A549 (cell line): ENCODE measurements around the gene MAPKAPK2.

Source experiments
- CTCF ChIP-seq: fragments of >200 bp; sonication (Bioruptor Twin); formaldehyde crosslinking; IDR thresholded peaks from 3 replicates; pipeline ENCODE4 v1.5.1; 2016
- HDAC2 ChIP-seq: fragments of 200-600 bp; sonication (generic); IDR thresholded peaks from 2 replicates; pipeline ENCODE4 v1.6.1; 2016
- JUN ChIP-seq, 2 experiments: fragments of >200 bp; sonication (Bioruptor Twin); formaldehyde crosslinking; IDR thresholded peaks; 2 replicates in 1 of 2; 3 replicates in 1 of 2; pipeline ENCODE4 v1.6.1; 2016 to 2017
- ZSCAN20 ChIP-seq: fragments of 250-450 bp; sonication (Bioruptor Pico); IDR thresholded peaks from 2 replicates; pipeline ENCODE4 v1.8.0; 2022; ENCODE audit warnings: mild to moderate bottlenecking, moderate library complexity
- TF ChIP-seq, protein P1 (sequence below): fragments of 200-600 bp; sonication (generic); IDR thresholded peaks from 2 replicates; pipeline ENCODE4 v1.6.1; 2016; ENCODE audit warnings: antibody characterized with exemption, mild to moderate bottlenecking, moderate library complexity

- TF ChIP-seq CTCF (no peak), JUN (IDR thresholded peaks at IDR 0.05) (no peak), ZSCAN20 (CRISPR knock-in tag) (no peak), HDAC2 (no peak)
- TF ChIP-seq, protein P1, sequence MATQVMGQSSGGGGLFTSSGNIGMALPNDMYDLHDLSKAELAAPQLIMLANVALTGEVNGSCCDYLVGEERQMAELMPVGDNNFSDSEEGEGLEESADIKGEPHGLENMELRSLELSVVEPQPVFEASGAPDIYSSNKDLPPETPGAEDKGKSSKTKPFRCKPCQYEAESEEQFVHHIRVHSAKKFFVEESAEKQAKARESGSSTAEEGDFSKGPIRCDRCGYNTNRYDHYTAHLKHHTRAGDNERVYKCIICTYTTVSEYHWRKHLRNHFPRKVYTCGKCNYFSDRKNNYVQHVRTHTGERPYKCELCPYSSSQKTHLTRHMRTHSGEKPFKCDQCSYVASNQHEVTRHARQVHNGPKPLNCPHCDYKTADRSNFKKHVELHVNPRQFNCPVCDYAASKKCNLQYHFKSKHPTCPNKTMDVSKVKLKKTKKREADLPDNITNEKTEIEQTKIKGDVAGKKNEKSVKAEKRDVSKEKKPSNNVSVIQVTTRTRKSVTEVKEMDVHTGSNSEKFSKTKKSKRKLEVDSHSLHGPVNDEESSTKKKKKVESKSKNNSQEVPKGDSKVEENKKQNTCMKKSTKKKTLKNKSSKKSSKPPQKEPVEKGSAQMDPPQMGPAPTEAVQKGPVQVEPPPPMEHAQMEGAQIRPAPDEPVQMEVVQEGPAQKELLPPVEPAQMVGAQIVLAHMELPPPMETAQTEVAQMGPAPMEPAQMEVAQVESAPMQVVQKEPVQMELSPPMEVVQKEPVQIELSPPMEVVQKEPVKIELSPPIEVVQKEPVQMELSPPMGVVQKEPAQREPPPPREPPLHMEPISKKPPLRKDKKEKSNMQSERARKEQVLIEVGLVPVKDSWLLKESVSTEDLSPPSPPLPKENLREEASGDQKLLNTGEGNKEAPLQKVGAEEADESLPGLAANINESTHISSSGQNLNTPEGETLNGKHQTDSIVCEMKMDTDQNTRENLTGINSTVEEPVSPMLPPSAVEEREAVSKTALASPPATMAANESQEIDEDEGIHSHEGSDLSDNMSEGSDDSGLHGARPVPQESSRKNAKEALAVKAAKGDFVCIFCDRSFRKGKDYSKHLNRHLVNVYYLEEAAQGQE, result no peak
These were observed 84.6 kb downstream of the MAPKAPK2 start for GRCh38 chr1:206769304-206769731.
